K562 (cell line): Measurements from ENCODE around the gene DTNB. TPM values are rescaled to one million over a fixed set of nuclear protein-coding genes. Genes with fewer than 3 reads are reported as not detected.

Source experiments
- ATAC-seq: fragments of 200-7000 bp; cut with Tn5 transposase; 3 replicates; pipeline ENCODE4 v1.9.1; 2020; ENCODE audit warnings: moderate library complexity
- BruUV-seq: library from RNA; stranded (reverse); fragments of 400-500 nt; replicated peaks from 2 replicates; lab custom pipeline; 2021; lab: Mats Ljungman, UMichigan
- CTCF ChIA-PET: fragments of 300-600 bp; formaldehyde crosslinking; extraction: SDS; loops from one replicate; lab custom pipeline; 2021; ENCODE audit warnings: low intra/inter-chr PET ratio; lab: Yijun Ruan, JAX
- POLR2A ChIA-PET: fragments of 300-600, 350-650 bp; sonication (Branson Sonifier 250); formaldehyde crosslinking; extraction: SDS; loops from one replicate; lab custom pipeline; 2021; ENCODE audit warnings: antibody characterized with exemption, inconsistent platforms; lab: Yijun Ruan, JAX
- DNase-seq, 4 experiments: peaks; one replicate each; pipeline versions ENCODE4 v3.0.0 to v3.0.0-alpha.2; 2011 to 2018; ENCODE audit warnings: low spot score in 3 of 4, mixed read lengths in 3 of 4; ENCODE audit errors: extremely low read depth in 1 of 4
- FAIRE-seq: peaks from 2 replicates; lab custom pipeline; 2011; peaks lifted over from hg19 to GRCh38; lab: Jason Lieb, UNC
- H2AFZ ChIP-seq: 2 replicates; pipeline ENCODE4 v1.6.0; 2011; ENCODE audit warnings: low read depth, low read length, control low read depth, inconsistent platforms
- H3K27ac ChIP-seq: fragments of 200-600 bp; 3 replicates; pipeline ENCODE4 v1.8.0; 2011; ENCODE audit warnings: low read depth, mild to moderate bottlenecking, control low read depth, inconsistent platforms, low read length, moderate library complexity, mixed read lengths; ENCODE audit errors: extremely low read depth
- H3K27me3 ChIP-seq, 2 experiments: fragments of 300-600 bp in 1 of 2; 2 replicates in 1 of 2; 3 replicates in 1 of 2; pipeline versions ENCODE4 v1.6.0 to v1.8.0; 2011; ENCODE audit warnings: inconsistent platforms in 2 of 2, low read length in 2 of 2, mild to moderate bottlenecking in 1 of 2, mixed read lengths in 1 of 2, moderate library complexity in 1 of 2; ENCODE audit not compliant: control insufficient read depth in 2 of 2, insufficient read depth in 2 of 2
- H3K36me3 ChIP-seq: fragments of 300-600 bp; 3 replicates; pipeline ENCODE4 v1.8.0; 2011; ENCODE audit warnings: mild to moderate bottlenecking, low read length, inconsistent platforms; ENCODE audit not compliant: control insufficient read depth, insufficient read depth
- H3K4me1 ChIP-seq, 2 experiments: fragments of 200-600 bp in 1 of 2; replicated peaks in 1 of 2; 2 replicates in 1 of 2; 3 replicates in 1 of 2; pipeline versions ENCODE4 v1.5.1 to v1.8.0; 2011; ENCODE audit warnings: inconsistent platforms in 2 of 2, low read length in 2 of 2, mild to moderate bottlenecking in 1 of 2, mixed read lengths in 1 of 2, moderate library complexity in 1 of 2; ENCODE audit not compliant: control insufficient read depth in 2 of 2, insufficient read depth in 2 of 2
- H3K4me2 ChIP-seq: 2 replicates; pipeline ENCODE4 v1.6.1; 2011; ENCODE audit warnings: low read length, control low read depth, inconsistent platforms, mixed read lengths; ENCODE audit not compliant: insufficient read depth
- H3K4me3 ChIP-seq: fragments of 200-600 bp; sonication (generic), shearing (Covaris generic); 2 replicates; pipeline ENCODE4 v1.5.1; 2016; ENCODE audit warnings: control low read depth, inconsistent platforms
- H3K79me2 ChIP-seq: fragments of 200-600 bp; 3 replicates; pipeline ENCODE4 v1.8.0; 2011; ENCODE audit warnings: low read length, inconsistent platforms; ENCODE audit not compliant: control insufficient read depth, insufficient read depth
- H3K9ac ChIP-seq, 2 experiments: 2 replicates each; pipeline versions ENCODE4 v1.6.0 to v1.6.1; 2011; ENCODE audit warnings: low read depth in 2 of 2, low read length in 2 of 2, control low read depth in 1 of 2, inconsistent platforms in 1 of 2, mild to moderate bottlenecking in 1 of 2, mixed read lengths in 1 of 2; ENCODE audit not compliant: insufficient read depth in 1 of 2
- H3K9me1 ChIP-seq: one replicate; pipeline ENCODE4 v1.6.0; 2011; ENCODE audit warnings: inconsistent platforms, mild to moderate bottlenecking, low read length, moderate library complexity; ENCODE audit not compliant: control insufficient read depth, insufficient read depth
- H3K9me3 ChIP-seq: replicated peaks from 2 replicates; pipeline ENCODE4 v1.5.1; 2011; ENCODE audit warnings: low read depth, low read length, inconsistent platforms; ENCODE audit not compliant: control insufficient read depth, insufficient read depth
- H4K20me1 ChIP-seq: replicated peaks from 2 replicates; pipeline ENCODE4 v1.6.1; 2011; ENCODE audit warnings: low read length, inconsistent platforms, mixed read lengths; ENCODE audit not compliant: control insufficient read depth, insufficient read depth
- FOXK1 ChIP-seq: sonication (generic); formaldehyde crosslinking; IDR thresholded peaks from 2 replicates; pipeline ENCODE4 v1.8.0; 2022; ENCODE audit warnings: missing genetic modification reagents, mild to moderate bottlenecking, borderline replicate concordance
- ZNF224 ChIP-seq: sonication (generic); formaldehyde crosslinking; IDR thresholded peaks from 2 replicates; pipeline ENCODE4 v1.8.0; 2022; ENCODE audit warnings: mild to moderate bottlenecking, missing genetic modification reagents
- WGBS: fragments of 100-300 bp; shearing (Covaris generic); methylation state at CpG from one replicate; pipeline ENCODE4 v1.1.6; 2016; ENCODE audit warnings: low coverage, mixed read lengths; ENCODE audit not compliant: insufficient coverage; ENCODE audit errors: missing lambda C conversion rate; 5-methylcytosine and 5-hydroxymethylcytosine counted together
- in situ Hi-C: fragments of 300-500 bp; cut with MboI; formaldehyde crosslinking; loops from 4 replicates; pipeline ENCODE4 v1.15.0; 2018; ENCODE audit warnings: inconsistent platforms, mixed read lengths
- intact Hi-C: fragments of 100-400 bp; cut with micrococcal nuclease; formaldehyde crosslinking; loops from 2 replicates; pipeline ENCODE4 v1.14.2; 2022
- polyA plus RNA-seq, 8 experiments: library from polyadenylated mRNA; depleted of rRNA in 4 of 8; stranded (reverse) in 5 of 8; unstranded in 3 of 8; fragments of >200 nt; fragmentation: Nextera tagmentation in 2 of 8; fragmentation: Illumina TruSeq in 1 of 8; extraction: Ambion mirVana in 2 of 8; extraction: Trizol in 1 of 8; gene quantifications; 2 replicates each; pipeline versions ENCODE4 v1.2.1 to v1.2.3, GENCODE V29; 2011 to 2014; ENCODE audit warnings: inconsistent platforms in 1 of 8, missing spikeins in 1 of 8
- total RNA-seq, 7 experiments: library from RNA; depleted of rRNA in 6 of 7; stranded (reverse); fragments of >200 nt in 6 of 7; fragmentation: Illumina TruSeq in 2 of 7; extraction: Trizol in 2 of 7; gene quantifications; 2 replicates each; pipeline versions ENCODE4 v1.2.1 to v1.2.3, GENCODE V29; 2011 to 2021; ENCODE audit warnings: low replicate concordance in 1 of 7
- TF ChIP-seq, protein P1 (sequence below): sonication (generic); IDR thresholded peaks from 2 replicates; pipeline ENCODE4 v1.6.1; 2016

The DTNB gene
- total and polyA plus RNA-seq, 9 of the 15 experiments (the other 6 are each of a cell fraction or from before 2014, with no cell fraction given), result 0.18 to 2.0 (median 0.77) TPM; not detected in 2

DNA sequence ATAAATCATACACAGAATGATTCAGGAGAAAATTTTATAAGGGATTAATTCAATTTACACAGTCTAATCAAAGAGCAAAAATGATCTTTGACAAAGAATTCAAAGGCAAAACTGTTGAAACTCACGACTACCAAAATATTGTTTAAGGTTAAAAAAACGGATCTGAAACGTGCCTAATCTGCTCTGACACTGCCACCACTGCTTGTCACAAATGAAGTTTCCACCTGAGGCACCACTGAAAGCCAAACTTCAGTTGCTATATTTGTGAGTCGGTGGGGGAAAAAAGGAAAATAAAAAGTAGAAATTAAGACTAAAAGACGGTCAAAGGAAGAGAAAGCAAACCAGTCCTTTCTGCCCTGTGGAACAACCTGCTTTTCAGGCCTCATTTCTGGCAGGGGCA, 191.0 kb downstream of the DTNB start:
- H3K9ac ChIP-seq, result no peak overlapping the region
- DNase-seq, result no peak
- CTCF ChIA-PET, result no interaction called here

More for the DNA sequence above, 191.0 kb downstream of the DTNB start:
- POLR2A ChIA-PET, result no interaction called here
- Histone ChIP-seq H3K4me1 (no peaks in the 10 kb centered on the region), H3K9me3 (no peaks in the 10 kb centered on the region), H3K27me3 (peaks cover 6 to 13% of the 10 kb centered on the region in 2 experiments), H3K4me2 (no peak overlapping the region), H2AFZ (no peak overlapping the region), H3K79me2 (no peaks in the 10 kb centered on the region), H4K20me1 (no peaks in the 10 kb centered on the region), H3K9me1 (no peaks in the 10 kb centered on the region), H3K27ac (no peak overlapping the region), H3K4me3 (no peak overlapping the region), H3K36me3 (no peaks in the 10 kb centered on the region)
- no peak for TF ChIP-seq FOXK1 (CRISPR knock-in tag)
- TF ChIP-seq, protein P1, sequence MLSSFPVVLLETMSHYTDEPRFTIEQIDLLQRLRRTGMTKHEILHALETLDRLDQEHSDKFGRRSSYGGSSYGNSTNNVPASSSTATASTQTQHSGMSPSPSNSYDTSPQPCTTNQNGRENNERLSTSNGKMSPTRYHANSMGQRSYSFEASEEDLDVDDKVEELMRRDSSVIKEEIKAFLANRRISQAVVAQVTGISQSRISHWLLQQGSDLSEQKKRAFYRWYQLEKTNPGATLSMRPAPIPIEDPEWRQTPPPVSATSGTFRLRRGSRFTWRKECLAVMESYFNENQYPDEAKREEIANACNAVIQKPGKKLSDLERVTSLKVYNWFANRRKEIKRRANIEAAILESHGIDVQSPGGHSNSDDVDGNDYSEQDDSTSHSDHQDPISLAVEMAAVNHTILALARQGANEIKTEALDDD, result no peak
- no peak for TF ChIP-seq ZNF224
- WGBS, result 0% methylated on average over 5 of the region's 5 CpGs
- ATAC-seq, result no peak
- FAIRE-seq, result no peak
- in situ Hi-C loops (no loop called here), intact Hi-C loops (no loop called here)
- BruUV-seq, result no TSS peak
